ENCODE measurements around the gene CCDC15.

DNA sequence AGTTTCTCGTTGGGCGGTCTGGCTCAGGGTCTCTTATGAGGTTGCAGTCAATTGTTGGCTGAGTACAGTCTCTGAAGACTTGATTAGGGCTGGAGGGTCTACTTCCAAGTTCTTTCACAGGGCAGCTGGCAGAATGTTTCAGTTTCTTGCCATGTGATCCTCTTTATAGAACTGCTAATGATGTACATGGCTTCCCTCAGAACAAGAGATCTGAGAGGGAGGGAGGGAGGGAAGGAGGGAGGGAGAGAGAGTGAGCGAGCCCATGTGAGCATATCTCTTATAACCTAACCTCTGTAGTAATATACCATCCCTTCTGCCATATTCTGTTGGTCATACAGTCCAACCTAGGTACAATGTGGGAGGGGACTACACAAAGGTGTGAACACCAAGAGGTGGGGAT is 2.7 kb upstream of the CCDC15 start:
- TF ChIP-seq, protein P1, sequence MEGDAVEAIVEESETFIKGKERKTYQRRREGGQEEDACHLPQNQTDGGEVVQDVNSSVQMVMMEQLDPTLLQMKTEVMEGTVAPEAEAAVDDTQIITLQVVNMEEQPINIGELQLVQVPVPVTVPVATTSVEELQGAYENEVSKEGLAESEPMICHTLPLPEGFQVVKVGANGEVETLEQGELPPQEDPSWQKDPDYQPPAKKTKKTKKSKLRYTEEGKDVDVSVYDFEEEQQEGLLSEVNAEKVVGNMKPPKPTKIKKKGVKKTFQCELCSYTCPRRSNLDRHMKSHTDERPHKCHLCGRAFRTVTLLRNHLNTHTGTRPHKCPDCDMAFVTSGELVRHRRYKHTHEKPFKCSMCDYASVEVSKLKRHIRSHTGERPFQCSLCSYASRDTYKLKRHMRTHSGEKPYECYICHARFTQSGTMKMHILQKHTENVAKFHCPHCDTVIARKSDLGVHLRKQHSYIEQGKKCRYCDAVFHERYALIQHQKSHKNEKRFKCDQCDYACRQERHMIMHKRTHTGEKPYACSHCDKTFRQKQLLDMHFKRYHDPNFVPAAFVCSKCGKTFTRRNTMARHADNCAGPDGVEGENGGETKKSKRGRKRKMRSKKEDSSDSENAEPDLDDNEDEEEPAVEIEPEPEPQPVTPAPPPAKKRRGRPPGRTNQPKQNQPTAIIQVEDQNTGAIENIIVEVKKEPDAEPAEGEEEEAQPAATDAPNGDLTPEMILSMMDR (IDR thresholded peaks at IDR 0.05) = no peak
- no peak for TF ChIP-seq POLR2A (IDR thresholded peaks at IDR 0.05)

Data from stomach (tissue), 4 donors.